Calu3 (cell line): Measurements from ENCODE around the gene ARL4A. TPM values are rescaled to one million over a fixed set of nuclear protein-coding genes. Genes with fewer than 3 reads are reported as not detected.

Experiments used
- Bru-seq: library from RNA; stranded (reverse); fragments of 400-500 nt; gene quantifications from one replicate; lab custom pipeline; 2021; lab: Mats Ljungman, UMichigan
- BruChase-seq, 2 experiments: library from RNA; stranded (reverse); fragments of 400-500 nt; gene quantifications; one replicate each; lab custom pipeline; 2021; lab: Mats Ljungman, UMichigan
- BruUV-seq: library from RNA; stranded (reverse); fragments of 400-500 nt; replicated peaks from 2 replicates; lab custom pipeline; 2021; lab: Mats Ljungman, UMichigan
- CTCF ChIA-PET: fragments of 300-600 bp; sonication (Branson Sonifier 250); formaldehyde crosslinking; loops from one replicate; lab custom pipeline; 2022; ENCODE audit warnings: antibody characterized with exemption; lab: Charles Lee
- DNase-seq: peaks from one replicate; pipeline ENCODE4 v3.0.0; 2022
- H3K27ac Mint-ChIP-seq: one replicate; pipeline ENCODE4 v1.8.0; 2022; ENCODE audit warnings: mixed read lengths; ENCODE audit not compliant: unreplicated experiment
- H3K27me3 Mint-ChIP-seq: one replicate; pipeline ENCODE4 v1.8.0; 2022; ENCODE audit warnings: mixed read lengths; ENCODE audit not compliant: unreplicated experiment
- H3K36me3 Mint-ChIP-seq: one replicate; pipeline ENCODE4 v1.8.0; 2022; ENCODE audit warnings: mild to moderate bottlenecking, moderate library complexity, mixed read lengths; ENCODE audit not compliant: insufficient read depth, unreplicated experiment
- H3K4me1 Mint-ChIP-seq: one replicate; pipeline ENCODE4 v1.8.0; 2022; ENCODE audit warnings: mild to moderate bottlenecking, low read depth, mixed read lengths; ENCODE audit not compliant: unreplicated experiment
- H3K4me3 Mint-ChIP-seq: one replicate; pipeline ENCODE4 v1.8.0; 2022; ENCODE audit warnings: mild to moderate bottlenecking, low read depth, moderate library complexity, mixed read lengths; ENCODE audit not compliant: unreplicated experiment
- H3K9me3 Mint-ChIP-seq: one replicate; pipeline ENCODE4 v1.8.0; 2022; ENCODE audit warnings: low read depth, mixed read lengths; ENCODE audit not compliant: unreplicated experiment
- CTCF ChIP-seq: fragments of 200-600 bp; IDR thresholded peaks from one replicate; pipeline ENCODE4 v1.8.0; 2022; ENCODE audit warnings: antibody characterized with exemption; ENCODE audit not compliant: unreplicated experiment
- intact Hi-C: fragments of 100-400 bp; cut with micrococcal nuclease; formaldehyde crosslinking; loops from one replicate; pipeline ENCODE4 v1.10.0; 2022; ENCODE audit not compliant: unreplicated experiment
- long read RNA-seq: library from polyadenylated mRNA; stranded (forward); transcript quantifications from one replicate; pipeline ENCODE4 v2.0.0, GENCODE V29; 2022
- total RNA-seq: library from RNA; stranded (reverse); gene quantifications from 2 replicates; pipeline ENCODE4 v1.2.3, GENCODE V29; 2022

Gene ARL4A
- total RNA-seq = 30.6 and 31.9 TPM in 2 replicates
- percentile 95 among the genes with signal in this experiment for Bru-seq, nascent RNA
- percentile 82 among the genes with signal in this experiment for BruChase-seq, experiment 1, labeled RNA remaining after a 6-hour chase
- BruChase-seq, experiment 2, labeled RNA remaining after a 2-hour chase = percentile 94 among the genes with signal in this experiment
- long read RNA-seq, transcript ARL4A-201 (2 exons, 1,147 nt) = major isoform, 32 of 62 reads
- long read RNA-seq, transcript ARL4A-206 (2 exons, 845 nt) = minor isoform, 9 of 62 reads
- long read RNA-seq, transcript ARL4A-204 (2 exons, 1,144 nt) = minor isoform, 12 of 62 reads
- long read RNA-seq, partial matches to known transcripts = 0 of 62 reads
- long read RNA-seq, other reads (novel, unspliced or antisense) = 8 of 62 reads

GRCh38 chr7:12686891-12687717 is at the start of gene ARL4A:
Gene ARL4A, plus strand, starts transcription at chr7:12687633. Its CDS starts 622 bp downstream, at chr7:12688255.
- H3K27ac Mint-ChIP-seq = peak within 1 kb of the TSS; percentile 86
- H3K27me3 Mint-ChIP-seq = no peaks in the 10 kb centered on the region
- CTCF ChIA-PET = interaction anchor here (0.6 to 2.8 kb wide), 46 partner anchors 9 to 579 kb away, joined by 3 to 54 read pairs (median 4); a partner anchor contains a TSS
- no TSS peak for BruUV-seq
- intact Hi-C loops = loop anchor here (1.0 to 5.0 kb wide), 9 partner anchors 32 to 492 kb away; no protein-coding TSS in a partner anchor
- DNase-seq = peak; percentile 100
- peaks cover 53% of the 10 kb centered on the region for H3K36me3 Mint-ChIP-seq
- peak; percentile 10 for TF ChIP-seq CTCF
- peak within 1 kb of the TSS; percentile 78 for H3K4me3 Mint-ChIP-seq
- peaks cover 50% of the 10 kb centered on the region for H3K4me1 Mint-ChIP-seq
- no peaks in the 10 kb centered on the region for H3K9me3 Mint-ChIP-seq

- H3K27ac Mint-ChIP-seq = no peak overlapping the region
- no peaks in the 10 kb centered on the region for H3K36me3 Mint-ChIP-seq
- TF ChIP-seq CTCF = no peak
- H3K27me3 Mint-ChIP-seq = no peaks in the 10 kb centered on the region
- intact Hi-C loops = loop anchor here (1.0 to 2.0 kb wide), 2 partner anchors 48 to 479 kb away; no protein-coding TSS in a partner anchor
- CTCF ChIA-PET = interaction anchor here (0.6 to 1.9 kb wide), 6 partner anchors 17 to 622 kb away, joined by 3 to 13 read pairs (median 3); partner anchors contain the start of gene ARL4A
- H3K4me1 Mint-ChIP-seq = peaks cover 8% of the 10 kb centered on the region
- no peak overlapping the region for H3K4me3 Mint-ChIP-seq
- DNase-seq = no peak
- H3K9me3 Mint-ChIP-seq = no peaks in the 10 kb centered on the region
- no TSS peak for BruUV-seq
Measured at GRCh38 chr7:12637819-12638592, 49.4 kb upstream of the ARL4A start.

GRCh38 chr7:12638851-12639456 is 48.5 kb upstream of the ARL4A start:
- intact Hi-C loops = loop anchor here (1.0 to 2.0 kb wide), 4 partner anchors 44 to 624 kb away; no protein-coding TSS in a partner anchor
- Mint-ChIP-seq H3K36me3 (no peaks in the 10 kb centered on the region), H3K4me3 (no peak overlapping the region), H3K27me3 (no peaks in the 10 kb centered on the region), H3K9me3 (no peaks in the 10 kb centered on the region), H3K4me1 (peaks cover 8% of the 10 kb centered on the region), H3K27ac (no peak overlapping the region)
- CTCF ChIA-PET = interaction anchor here (0.6 to 1.9 kb wide), 8 partner anchors 8 to 621 kb away, joined by 3 to 13 read pairs (median 3); partner anchors contain the start of gene ARL4A
- DNase-seq = no peak
- no TSS peak for BruUV-seq
- TF ChIP-seq CTCF = peak; percentile 74
